ENCODE results near the gene SH3GL1. TPM values are rescaled to one million over a fixed set of nuclear protein-coding genes. Genes with fewer than 3 reads are reported as not detected.

Gene SH3GL1
- total and polyA plus RNA-seq, 7 donors: 28.5 to 47.4 (median 33.9) TPM

DNA sequence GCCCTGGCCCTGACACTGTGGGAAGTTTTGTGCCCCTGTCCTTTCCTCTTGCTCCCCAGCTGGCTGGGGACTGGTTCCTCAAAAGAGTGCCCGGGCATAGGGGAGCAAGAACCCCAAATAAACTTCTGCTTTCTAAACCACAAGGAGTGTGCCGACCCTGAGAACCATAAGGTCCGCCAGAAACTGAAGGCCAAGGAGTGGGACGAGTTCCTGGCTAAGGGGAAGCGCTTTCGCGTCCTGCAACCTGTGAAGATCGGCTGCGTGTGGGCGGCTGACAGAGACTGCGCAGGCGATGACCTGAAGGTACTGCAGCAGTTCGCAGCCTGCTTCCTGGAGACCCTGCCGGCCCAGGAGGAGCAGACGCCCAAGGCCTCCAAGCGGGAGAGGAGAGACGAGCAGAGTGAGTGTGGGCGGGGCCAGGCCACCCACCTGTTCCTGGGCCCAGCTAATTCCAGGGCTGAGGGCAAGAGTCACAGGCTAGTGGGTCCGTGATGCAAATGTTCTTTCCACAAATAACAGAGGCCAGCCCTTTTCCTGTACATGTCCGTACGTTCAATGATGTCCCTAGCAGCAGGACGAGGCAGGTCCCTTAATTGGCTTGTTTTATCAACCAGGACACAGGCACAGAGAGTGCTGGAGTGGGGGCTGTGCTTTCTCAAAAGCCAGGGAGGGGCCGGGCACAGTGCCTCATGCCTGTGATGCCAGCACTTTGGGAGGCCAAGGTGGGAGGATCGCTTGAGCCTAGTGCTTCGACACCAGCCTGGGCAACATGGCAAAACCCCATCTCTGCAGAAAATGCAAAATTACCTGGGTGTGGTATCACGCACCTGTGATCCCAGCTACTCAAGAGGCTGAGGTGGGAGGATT lies 31.7 kb upstream of the SH3GL1 start:
- no peak for DNase-seq
- H3K4me1 ChIP-seq: no peaks in the 10 kb centered on the region
- no peak overlapping the region for H3K4me3 ChIP-seq
- WGBS, 2 donors: 74 to 88% methylated on average over 26 of the region's 26 CpGs
- H3K27ac ChIP-seq: no peak overlapping the region
- H3K36me3 ChIP-seq: peaks cover 0 to 11% (median 2%) of the 10 kb centered on the region in 4 donors
- intact Hi-C loops (cut with DNase I): no loop called here
- no peaks in the 10 kb centered on the region for H3K27me3 ChIP-seq
- no peaks in the 10 kb centered on the region for H3K9me3 ChIP-seq
- no peak for TF ChIP-seq CTCF (IDR thresholded peaks at IDR 0.05)
- TF ChIP-seq EP300 (IDR thresholded peaks at IDR 0.05): no peak
- no peak for TF ChIP-seq POLR2AphosphoS5 (IDR thresholded peaks at IDR 0.05)
- no peak for TF ChIP-seq POLR2A (IDR thresholded peaks at IDR 0.05)

DNA sequence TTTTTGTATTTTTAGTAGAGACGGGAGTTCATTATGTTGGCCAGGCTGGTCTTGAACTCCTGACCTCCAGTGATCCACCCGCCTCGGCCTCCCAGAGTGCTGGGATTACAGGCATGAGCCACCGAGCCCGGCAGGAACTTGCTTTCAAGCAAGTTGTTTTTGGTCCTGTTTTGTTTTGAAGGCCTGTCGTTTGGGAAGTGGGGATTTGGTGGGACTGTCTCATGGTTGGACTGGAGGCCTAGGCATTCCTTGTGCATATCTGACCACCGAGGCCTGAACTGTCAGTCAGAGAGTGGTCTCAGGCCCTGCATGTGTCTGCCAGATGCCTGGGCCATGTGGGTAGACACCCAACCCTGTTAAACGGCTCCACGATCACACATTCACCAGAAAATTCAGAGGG lies 30.9 kb upstream of the SH3GL1 start:
- no peaks in the 10 kb centered on the region for H3K4me1 ChIP-seq
- no peak for DNase-seq
- peak overlapping the region in 1 of 4 donors; percentile 18 for H3K27ac ChIP-seq
- H3K9me3 ChIP-seq: no peaks in the 10 kb centered on the region
- TF ChIP-seq EP300 (IDR thresholded peaks at IDR 0.05): no peak
- TF ChIP-seq CTCF (IDR thresholded peaks at IDR 0.05): no peak
- TF ChIP-seq POLR2A (IDR thresholded peaks at IDR 0.05): no peak
- TF ChIP-seq POLR2AphosphoS5 (IDR thresholded peaks at IDR 0.05): no peak
- WGBS, 2 donors: 85 to 87% methylated on average over 9 of the region's 9 CpGs
- H3K4me3 ChIP-seq: no peak overlapping the region
- intact Hi-C loops (cut with DNase I): no loop called here
- peaks cover 0 to 11% (median 2%) of the 10 kb centered on the region in 4 donors for H3K36me3 ChIP-seq
- no peaks in the 10 kb centered on the region for H3K27me3 ChIP-seq

DNA sequence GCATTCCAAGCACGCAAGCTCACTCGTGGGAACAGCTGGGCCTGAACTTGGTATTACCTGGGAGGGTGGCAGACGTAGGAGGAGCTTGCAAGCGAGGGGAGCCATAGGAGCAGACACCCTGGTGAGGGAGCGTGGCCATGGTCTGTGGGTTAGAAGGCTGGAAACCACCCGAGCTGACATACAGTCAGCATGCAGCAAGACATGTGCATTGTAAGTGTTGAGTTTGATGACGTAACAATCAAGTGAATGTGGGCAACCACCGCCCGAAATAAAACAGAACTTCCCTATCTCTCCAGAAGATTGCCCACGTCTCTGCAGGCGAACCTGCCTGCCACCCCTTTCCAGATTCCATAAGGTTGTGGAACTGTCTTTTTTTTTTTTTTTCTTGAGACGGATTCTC lies 30.4 kb upstream of the SH3GL1 start:
- TF ChIP-seq EP300 (IDR thresholded peaks at IDR 0.05): no peak
- no peak for TF ChIP-seq POLR2A (IDR thresholded peaks at IDR 0.05)
- TF ChIP-seq POLR2AphosphoS5 (IDR thresholded peaks at IDR 0.05): no peak
- TF ChIP-seq CTCF (IDR thresholded peaks at IDR 0.05): no peak
- no peaks in the 10 kb centered on the region for H3K9me3 ChIP-seq
- H3K4me3 ChIP-seq: no peak overlapping the region
- H3K27ac ChIP-seq: no peak overlapping the region
- WGBS, 2 donors: 82 to 93% methylated on average over 12 of the region's 12 CpGs
- no peaks in the 10 kb centered on the region for H3K4me1 ChIP-seq
- intact Hi-C loops (cut with DNase I): no loop called here
- no peaks in the 10 kb centered on the region for H3K27me3 ChIP-seq
- DNase-seq: no peak
- peaks cover 0 to 11% (median 2%) of the 10 kb centered on the region in 4 donors for H3K36me3 ChIP-seq

DNA sequence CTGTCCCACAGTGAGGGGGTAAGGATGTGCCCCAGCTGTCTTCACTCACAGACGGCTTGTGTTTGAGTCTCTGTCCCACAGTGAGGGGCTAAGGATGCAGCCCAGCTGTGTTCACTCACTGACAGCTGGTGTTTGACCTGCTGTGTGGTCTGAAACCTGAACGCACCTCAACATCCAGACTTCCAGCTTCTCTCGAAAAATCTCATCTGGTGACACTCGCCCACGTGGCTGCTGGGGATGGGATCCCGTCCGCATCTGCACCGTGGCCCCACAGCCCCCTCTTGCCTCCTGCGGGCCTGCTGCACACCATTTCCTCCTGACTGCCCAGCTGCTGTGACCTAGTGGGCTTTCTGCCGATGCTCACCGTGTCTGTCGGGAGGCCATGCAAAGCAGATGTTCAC lies 29.4 kb upstream of the SH3GL1 start:
- H3K9me3 ChIP-seq: no peaks in the 10 kb centered on the region
- intact Hi-C loops (cut with DNase I): no loop called here
- TF ChIP-seq EP300 (IDR thresholded peaks at IDR 0.05) (no peak), POLR2AphosphoS5 (IDR thresholded peaks at IDR 0.05) (peak in 1 of 4 donors; percentile 19)
- peaks cover 0 to 11% (median 2%) of the 10 kb centered on the region in 4 donors for H3K36me3 ChIP-seq
- no peak overlapping the region for H3K4me3 ChIP-seq
- H3K27ac ChIP-seq: no peak overlapping the region
- no peaks in the 10 kb centered on the region for H3K4me1 ChIP-seq
- DNase-seq: no peak
- WGBS, 2 donors: 85 to 89% methylated on average over 12 of the region's 12 CpGs
- no peaks in the 10 kb centered on the region for H3K27me3 ChIP-seq

DNA sequence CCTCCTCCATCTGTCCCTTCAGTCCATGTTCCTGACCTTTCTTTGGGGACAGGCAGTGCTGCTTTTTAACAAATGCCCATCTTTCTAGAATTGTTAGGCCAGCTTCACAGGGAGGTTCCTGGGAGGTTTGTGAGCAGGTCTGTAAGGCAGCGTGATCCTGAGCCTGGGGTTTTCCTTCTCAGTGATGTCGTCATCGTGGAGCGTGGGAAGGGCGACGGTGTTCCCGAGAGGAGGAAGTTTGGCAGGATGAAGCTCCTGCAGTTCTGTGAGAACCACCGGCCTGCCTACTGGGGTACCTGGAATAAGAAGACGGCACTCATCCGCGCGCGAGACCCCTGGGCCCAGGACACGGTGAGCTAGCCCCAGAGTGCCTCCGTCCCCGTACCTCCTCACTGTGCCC lies 28.9 kb upstream of the SH3GL1 start:
- intact Hi-C loops (cut with DNase I): no loop called here
- H3K4me3 ChIP-seq: no peak overlapping the region
- H3K36me3 ChIP-seq: peaks cover 0 to 13% (median 2%) of the 10 kb centered on the region in 4 donors
- WGBS, 2 donors: 92 to 95% methylated on average over 16 of the region's 16 CpGs
- DNase-seq: no peak
- no peaks in the 10 kb centered on the region for H3K27me3 ChIP-seq
- no peak overlapping the region for H3K27ac ChIP-seq
- no peaks in the 10 kb centered on the region for H3K9me3 ChIP-seq
- no peaks in the 10 kb centered on the region for H3K4me1 ChIP-seq
- TF ChIP-seq EP300 (IDR thresholded peaks at IDR 0.05): no peak
- no peak for TF ChIP-seq CTCF (IDR thresholded peaks at IDR 0.05)
- no peak for TF ChIP-seq POLR2A (IDR thresholded peaks at IDR 0.05)
- TF ChIP-seq POLR2AphosphoS5 (IDR thresholded peaks at IDR 0.05): no peak

Measured in sigmoid colon (tissue), 7 donors.